ENCODE data around the gene SLCO2B1.

SLCO2B1 gene

GRCh38 chr11:75163921-75164849 lies 13.3 kb downstream of the SLCO2B1 start:
- no peak for DNase-seq (ENCODE audit: low spot score)

DNA sequence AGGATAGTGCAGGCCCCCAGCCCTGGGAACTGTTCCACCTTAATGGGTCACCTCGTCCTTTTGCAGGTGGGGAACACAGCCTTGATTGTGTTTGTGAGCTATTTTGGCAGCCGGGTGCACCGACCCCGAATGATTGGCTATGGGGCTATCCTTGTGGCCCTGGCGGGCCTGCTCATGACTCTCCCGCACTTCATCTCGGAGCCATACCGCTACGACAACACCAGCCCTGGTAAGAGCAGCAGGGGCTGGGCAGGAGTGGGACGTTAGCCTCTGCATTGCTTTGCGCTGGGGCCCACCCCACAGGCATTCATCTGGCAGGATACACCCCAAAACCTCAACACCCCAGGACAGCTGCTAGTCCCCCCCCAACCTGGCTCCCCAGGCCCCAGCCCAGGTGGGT lies 14.8 kb downstream of the SLCO2B1 start:
- DNase-seq (ENCODE audit: low spot score) = no peak

DNA sequence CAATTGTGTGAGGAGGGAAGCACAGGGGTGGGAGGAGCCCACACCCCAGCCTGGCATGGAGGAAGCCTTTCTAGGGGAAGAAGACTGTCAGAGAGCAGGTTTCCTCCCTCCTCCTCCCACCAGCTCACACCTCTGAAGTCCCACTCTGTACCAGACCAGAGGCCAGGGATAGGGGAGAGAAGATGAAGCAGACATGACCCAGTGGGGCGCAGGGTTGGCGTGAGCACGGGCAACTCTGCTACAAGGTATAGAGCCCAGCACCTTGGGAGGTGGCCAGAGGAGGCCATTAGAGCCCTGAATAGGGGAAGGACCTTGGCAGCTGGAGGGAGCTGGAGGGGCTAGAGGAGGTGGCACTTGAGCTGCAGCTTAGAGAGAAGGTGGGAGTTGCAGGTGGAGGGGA lies 15.9 kb downstream of the SLCO2B1 start:
- no peak for DNase-seq (ENCODE audit: low spot score)

GRCh38 chr11:75167617-75168016 lies 16.7 kb downstream of the SLCO2B1 start:
- no peak for DNase-seq (ENCODE audit: low spot score)

DNA sequence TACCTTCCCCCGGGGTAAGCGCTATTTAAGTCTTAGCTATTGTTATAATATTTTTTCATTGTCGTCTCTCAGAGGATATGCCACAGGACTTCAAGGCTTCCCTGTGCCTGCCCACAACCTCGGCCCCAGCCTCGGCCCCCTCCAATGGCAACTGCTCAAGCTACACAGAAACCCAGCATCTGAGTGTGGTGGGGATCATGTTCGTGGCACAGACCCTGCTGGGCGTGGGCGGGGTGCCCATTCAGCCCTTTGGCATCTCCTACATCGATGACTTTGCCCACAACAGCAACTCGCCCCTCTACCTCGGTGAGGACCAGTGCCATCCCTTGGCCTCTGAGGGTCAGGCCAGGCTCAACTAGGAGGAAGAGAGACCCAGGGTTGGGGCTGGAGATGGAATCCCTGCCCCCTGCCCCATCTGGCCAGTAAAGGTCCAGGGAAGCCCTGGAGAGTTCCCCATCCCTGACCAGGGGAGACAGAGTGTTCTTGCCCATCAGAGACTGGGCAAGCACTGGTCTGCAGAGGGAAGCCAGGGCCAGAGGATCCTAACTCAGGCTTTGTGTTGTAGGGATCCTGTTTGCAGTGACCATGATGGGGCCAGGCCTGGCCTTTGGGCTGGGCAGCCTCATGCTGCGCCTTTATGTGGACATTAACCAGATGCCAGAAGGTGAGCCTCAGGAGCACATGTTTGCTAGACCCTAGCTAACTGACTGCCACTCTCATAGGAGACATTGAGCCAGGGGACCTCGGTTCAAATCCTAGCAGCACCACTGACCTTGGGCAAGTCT lies 18.4 kb downstream of the SLCO2B1 start:
- no peak for DNase-seq (ENCODE audit: low spot score)

GRCh38 chr11:75170516-75171201 lies 19.8 kb downstream of the SLCO2B1 start:
- no peak for DNase-seq (ENCODE audit: low spot score)

- DNase-seq (ENCODE audit: low spot score) = no peak
Measured at GRCh38 chr11:75173336-75173735, 22.4 kb downstream of the SLCO2B1 start.

GRCh38 chr11:75174781-75175370 lies 24.0 kb downstream of the SLCO2B1 start:
- DNase-seq (ENCODE audit: low spot score) = no peak

- DNase-seq (ENCODE audit: low spot score) = no peak
Measured at GRCh38 chr11:75182664-75183063, 31.8 kb downstream of the SLCO2B1 start.

- no peak for DNase-seq (ENCODE audit: low spot score)
Measured at GRCh38 chr11:75184051-75184450, 33.1 kb downstream of the SLCO2B1 start.

GRCh38 chr11:75184757-75185425 lies 34.0 kb downstream of the SLCO2B1 start:
- no peak for DNase-seq (ENCODE audit: low spot score)

GRCh38 chr11:75185866-75186265 lies 35.0 kb downstream of the SLCO2B1 start:
- DNase-seq (ENCODE audit: low spot score) = no peak

DNA sequence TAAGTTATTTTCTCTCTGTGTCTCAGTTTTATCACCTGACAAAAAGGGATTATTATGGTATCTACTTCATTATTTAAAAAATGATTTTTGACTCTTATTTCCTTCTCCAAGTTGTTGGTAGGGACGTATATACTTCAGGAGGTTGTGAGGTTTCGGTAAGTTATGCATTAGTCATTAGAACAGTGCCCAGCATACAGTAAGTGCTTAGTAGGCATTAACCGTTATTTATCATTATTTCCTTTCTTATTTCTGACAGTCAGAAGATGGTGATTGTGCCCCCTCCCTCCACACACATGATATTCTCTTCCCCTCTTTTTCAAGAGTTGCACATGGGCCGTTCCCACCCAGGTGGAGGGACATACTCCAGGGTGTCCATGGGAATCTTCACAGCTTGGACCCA lies 36.1 kb downstream of the SLCO2B1 start:
- no peak for DNase-seq (ENCODE audit: low spot score)

DNA sequence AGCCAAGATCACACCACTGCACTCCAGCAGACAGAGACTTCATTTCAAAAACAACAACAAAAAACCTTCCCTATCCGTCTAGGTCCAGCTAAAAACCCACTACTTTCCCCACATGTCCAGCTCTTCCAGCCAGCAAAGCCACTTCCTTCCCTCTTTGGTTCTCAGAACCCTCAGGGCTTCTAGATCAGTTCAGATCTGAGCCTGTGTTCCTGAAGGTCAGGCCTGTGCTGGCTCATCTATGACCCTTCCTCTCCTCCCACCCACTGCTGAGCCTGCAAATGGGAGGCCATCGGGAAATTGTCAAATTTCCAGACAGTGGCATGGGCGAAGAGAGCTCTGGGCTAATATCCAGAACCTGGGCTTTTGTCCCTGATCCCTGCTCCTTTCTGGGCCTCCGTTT lies 37.8 kb downstream of the SLCO2B1 start:
- DNase-seq (ENCODE audit: low spot score) = no peak

DNA sequence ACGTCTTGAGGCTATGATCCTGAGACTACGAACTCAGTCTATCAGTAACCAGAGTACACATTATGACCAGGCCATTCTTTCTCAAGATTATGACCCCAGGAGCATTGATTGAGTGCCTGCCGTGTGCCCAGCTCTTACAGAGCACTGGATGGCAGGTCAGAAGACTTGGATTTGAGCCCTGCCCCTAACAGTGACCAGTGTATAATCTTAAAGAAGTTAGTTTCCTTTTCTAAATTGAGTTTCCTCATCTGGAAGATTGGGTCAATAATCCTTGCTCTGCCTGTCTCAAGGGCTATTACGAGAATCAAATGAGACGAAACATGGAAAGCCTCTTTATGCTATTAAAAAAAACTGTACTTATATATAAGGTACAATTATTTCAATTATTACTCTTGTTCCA lies 38.2 kb downstream of the SLCO2B1 start:
- DNase-seq (ENCODE audit: low spot score) = no peak

DNA sequence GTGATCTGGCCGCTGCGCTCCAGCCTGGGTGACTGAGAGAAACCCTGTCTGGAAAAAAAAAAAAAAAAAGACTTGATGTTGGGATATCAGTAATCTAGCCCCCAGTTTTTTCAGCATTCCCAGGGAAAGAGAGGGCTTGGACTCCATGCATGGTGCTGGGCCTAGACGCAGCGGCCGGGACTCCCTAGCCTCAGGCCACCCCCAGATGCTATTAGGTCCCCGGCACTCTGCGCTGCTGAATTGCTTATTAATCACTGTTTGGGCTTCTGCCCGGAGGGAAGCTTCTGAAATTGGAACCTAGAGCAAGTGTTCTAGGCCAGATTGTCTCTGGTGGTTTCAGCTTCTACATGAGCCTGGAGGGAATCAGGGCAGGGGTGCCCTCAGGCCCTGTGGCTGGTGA lies 39.0 kb downstream of the SLCO2B1 start:
- no peak for DNase-seq (ENCODE audit: low spot score)

DNA sequence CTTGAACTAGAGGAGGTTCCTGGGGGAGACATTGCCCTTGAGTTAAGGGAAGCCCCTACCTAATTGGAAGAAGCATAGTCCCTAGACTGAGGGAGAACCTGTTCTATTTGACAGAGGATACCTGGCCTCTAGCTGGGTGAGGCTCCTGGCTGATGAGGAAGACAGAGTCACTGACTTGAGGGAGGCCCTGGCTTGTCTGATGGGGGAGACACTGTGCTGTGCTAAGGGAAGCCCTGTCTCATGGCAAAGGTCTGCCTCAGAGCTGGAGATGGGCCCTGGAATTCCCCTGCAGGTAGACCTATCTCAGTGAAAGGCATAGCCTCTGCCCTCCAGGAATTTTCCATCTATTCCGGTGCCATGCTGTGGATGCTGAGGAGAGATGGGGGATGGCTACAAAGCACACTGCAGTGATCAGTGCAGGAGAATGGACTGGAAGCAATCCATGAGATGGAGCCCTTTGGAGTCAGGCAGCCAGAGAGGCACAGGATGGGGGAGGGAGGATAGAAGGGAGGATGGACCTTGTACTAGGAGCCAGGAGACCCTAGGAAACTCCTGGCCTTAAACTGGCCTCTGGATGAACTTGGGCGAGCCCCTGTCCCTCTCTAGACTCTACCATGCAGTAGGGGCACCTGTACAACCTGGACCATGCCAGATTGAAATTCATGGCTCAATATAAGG lies 39.9 kb downstream of the SLCO2B1 start:
- DNase-seq (ENCODE audit: low spot score) = no peak

GRCh38 chr11:75191330-75191717 lies 40.4 kb downstream of the SLCO2B1 start:
- no peak for DNase-seq (ENCODE audit: low spot score)

GRCh38 chr11:75193271-75193670 lies 42.4 kb downstream of the SLCO2B1 start:
- no peak for DNase-seq (ENCODE audit: low spot score)

DNA sequence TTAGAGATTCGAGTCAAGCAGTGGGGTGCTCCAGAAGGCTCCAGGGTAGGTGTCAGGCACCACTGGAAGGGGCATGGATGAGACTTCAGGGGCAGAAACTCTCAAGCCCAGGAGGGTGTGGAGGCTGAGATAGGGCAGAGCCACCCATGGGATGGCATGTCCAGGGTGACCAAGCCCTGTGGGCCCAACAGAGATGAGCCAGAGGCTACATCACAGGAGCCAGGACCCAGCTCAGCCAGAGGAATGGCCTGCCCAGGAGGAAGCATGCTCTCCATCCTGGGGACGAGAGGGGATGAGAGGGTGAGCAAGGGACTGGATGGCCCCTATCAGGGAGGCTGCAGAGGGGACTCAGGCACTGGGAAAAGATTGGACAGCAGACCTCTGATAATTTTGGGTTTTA lies 42.8 kb downstream of the SLCO2B1 start:
- no peak for DNase-seq (ENCODE audit: low spot score)

DNA sequence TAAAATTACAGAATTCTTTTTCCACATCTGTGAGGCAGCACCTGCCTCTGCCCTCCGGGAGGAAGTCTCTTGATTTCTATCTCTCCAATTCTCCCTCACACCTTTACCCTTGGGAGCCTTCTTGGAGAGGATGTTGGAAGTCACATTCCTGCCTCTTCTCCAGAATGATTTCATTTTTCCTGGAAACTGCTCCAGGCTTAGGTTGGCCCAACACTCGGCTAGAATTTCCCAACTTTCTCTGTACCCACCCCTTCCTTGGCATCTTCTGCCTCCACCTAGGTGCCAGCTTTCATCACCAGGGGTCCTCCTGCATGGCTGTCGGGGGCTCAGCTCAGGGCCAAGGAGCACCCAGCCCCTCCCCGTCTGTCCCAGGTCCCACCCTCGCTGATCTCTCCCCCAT lies 43.2 kb downstream of the SLCO2B1 start:
- no peak for DNase-seq (ENCODE audit: low spot score)
